IMR-90 (cell line): ENCODE data around the gene PET117.

Experiments
- BHLHE40 ChIP-seq: fragments of 150-350 bp; IDR thresholded peaks from 2 replicates; pipeline ENCODE4 v1.6.1; 2016; ENCODE audit warnings: mild to moderate bottlenecking, low read depth, low read length
- CEBPB ChIP-seq: IDR thresholded peaks from 2 replicates; pipeline ENCODE4 v1.6.1; 2012; ENCODE audit warnings: low read depth, low read length, improper control_type of control experiment
- CTCF ChIP-seq: conservative IDR thresholded peaks from 2 replicates; pipeline ENCODE4 v1.5.1; 2012; ENCODE audit warnings: mild to moderate bottlenecking, low read depth, low read length, improper control_type of control experiment
- MXI1 ChIP-seq: IDR thresholded peaks from 2 replicates; pipeline ENCODE4 v1.6.1; 2012; ENCODE audit warnings: low read depth, mild to moderate bottlenecking, low read length, moderate library complexity, borderline replicate concordance
- POLR2A ChIP-seq: IDR thresholded peaks from 2 replicates; pipeline ENCODE4 v1.6.1; 2012; ENCODE audit warnings: mild to moderate bottlenecking, low read depth, low read length
- RAD21 ChIP-seq: IDR thresholded peaks from 2 replicates; pipeline ENCODE4 v1.6.1; 2012; ENCODE audit warnings: low read length, improper control_type of control experiment
- SMC3 ChIP-seq: fragments of 150-350 bp; IDR thresholded peaks from 2 replicates; pipeline ENCODE4 v1.6.1; 2016; ENCODE audit warnings: low read depth, mild to moderate bottlenecking, antibody characterized with exemption, low read length, moderate library complexity
- USF2 ChIP-seq: fragments of 150-350 bp; IDR thresholded peaks from 2 replicates; pipeline ENCODE4 v1.6.1; 2017; ENCODE audit warnings: mild to moderate bottlenecking, antibody characterized with exemption, low read length, low read depth

GRCh38 chr20:18156045-18156444, 18.4 kb downstream of the PET117 start:
- TF ChIP-seq CTCF: no peak
- no peak for TF ChIP-seq POLR2A
- TF ChIP-seq RAD21: no peak
- TF ChIP-seq USF2: no peak
- no peak for TF ChIP-seq MXI1
- TF ChIP-seq SMC3: no peak
- TF ChIP-seq CEBPB: no peak
- no peak for TF ChIP-seq BHLHE40
